SU-DHL-6 (cell line): ENCODE measurements around the gene PKLR.

Experiments used
- EZH2phosphoT487 ChIP-seq: fragments of 200-600 bp; sonication (generic), shearing (Covaris generic); conservative IDR thresholded peaks from 2 replicates; pipeline ENCODE4 v1.6.1; 2018; ENCODE audit warnings: mild to moderate bottlenecking, antibody characterized with exemption, low read length, moderate library complexity, mixed read lengths
- TF ChIP-seq, protein P1 (sequence below): fragments of 200-600 bp; sonication (generic); IDR thresholded peaks from one replicate; pipeline ENCODE4 v1.5.1; 2017; ENCODE audit warnings: antibody characterized with exemption, mild to moderate bottlenecking, low read length, moderate library complexity; ENCODE audit not compliant: insufficient read depth, poor library complexity, severe bottlenecking

DNA sequence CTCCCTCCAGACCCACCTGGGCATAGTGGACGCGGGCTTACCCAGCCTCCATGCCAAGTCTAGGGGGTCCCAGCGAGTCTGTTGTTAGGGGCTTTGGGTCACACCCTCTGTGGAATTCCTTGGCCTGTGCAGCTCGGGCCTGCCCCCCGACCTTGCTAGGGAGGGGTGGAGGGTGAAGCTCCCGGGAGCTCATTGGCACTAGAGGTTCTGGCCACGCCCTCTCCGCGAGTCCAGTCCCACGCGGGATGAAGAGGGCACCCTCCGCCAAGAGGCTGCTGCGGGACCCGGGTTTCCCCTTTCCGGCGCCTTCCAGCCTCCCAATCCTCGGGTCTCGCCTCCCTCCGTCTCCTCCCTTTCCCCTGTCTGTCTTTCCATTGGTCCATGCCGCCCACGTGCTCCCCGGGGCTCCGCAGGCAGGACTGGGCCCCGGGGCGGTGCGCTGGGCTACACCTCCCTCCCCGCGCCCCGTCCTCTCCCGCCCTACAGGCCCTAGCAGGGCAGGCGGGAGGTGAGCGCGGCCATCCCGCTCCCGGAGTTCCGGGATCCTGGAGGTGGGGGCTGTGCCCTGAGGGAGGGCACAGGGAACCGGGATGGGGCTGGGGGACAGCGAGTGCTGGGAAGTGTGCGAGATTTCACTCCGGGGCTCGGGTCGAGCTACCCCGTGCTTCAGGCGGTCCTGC, 22.9 kb upstream of the PKLR start:
- TF ChIP-seq, protein P1, sequence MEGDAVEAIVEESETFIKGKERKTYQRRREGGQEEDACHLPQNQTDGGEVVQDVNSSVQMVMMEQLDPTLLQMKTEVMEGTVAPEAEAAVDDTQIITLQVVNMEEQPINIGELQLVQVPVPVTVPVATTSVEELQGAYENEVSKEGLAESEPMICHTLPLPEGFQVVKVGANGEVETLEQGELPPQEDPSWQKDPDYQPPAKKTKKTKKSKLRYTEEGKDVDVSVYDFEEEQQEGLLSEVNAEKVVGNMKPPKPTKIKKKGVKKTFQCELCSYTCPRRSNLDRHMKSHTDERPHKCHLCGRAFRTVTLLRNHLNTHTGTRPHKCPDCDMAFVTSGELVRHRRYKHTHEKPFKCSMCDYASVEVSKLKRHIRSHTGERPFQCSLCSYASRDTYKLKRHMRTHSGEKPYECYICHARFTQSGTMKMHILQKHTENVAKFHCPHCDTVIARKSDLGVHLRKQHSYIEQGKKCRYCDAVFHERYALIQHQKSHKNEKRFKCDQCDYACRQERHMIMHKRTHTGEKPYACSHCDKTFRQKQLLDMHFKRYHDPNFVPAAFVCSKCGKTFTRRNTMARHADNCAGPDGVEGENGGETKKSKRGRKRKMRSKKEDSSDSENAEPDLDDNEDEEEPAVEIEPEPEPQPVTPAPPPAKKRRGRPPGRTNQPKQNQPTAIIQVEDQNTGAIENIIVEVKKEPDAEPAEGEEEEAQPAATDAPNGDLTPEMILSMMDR, result no peak
- no peak for TF ChIP-seq EZH2phosphoT487
